C1 segment of cervical spinal cord (tissue), 14 donors: Measurements from ENCODE around the gene TIAM1.

ENCODE experiments used
- DNase-seq, 14 donors: peaks; one replicate each; lab custom pipeline; 2025; lab: John Stamatoyannopoulos, UW

TIAM1 gene

DNA sequence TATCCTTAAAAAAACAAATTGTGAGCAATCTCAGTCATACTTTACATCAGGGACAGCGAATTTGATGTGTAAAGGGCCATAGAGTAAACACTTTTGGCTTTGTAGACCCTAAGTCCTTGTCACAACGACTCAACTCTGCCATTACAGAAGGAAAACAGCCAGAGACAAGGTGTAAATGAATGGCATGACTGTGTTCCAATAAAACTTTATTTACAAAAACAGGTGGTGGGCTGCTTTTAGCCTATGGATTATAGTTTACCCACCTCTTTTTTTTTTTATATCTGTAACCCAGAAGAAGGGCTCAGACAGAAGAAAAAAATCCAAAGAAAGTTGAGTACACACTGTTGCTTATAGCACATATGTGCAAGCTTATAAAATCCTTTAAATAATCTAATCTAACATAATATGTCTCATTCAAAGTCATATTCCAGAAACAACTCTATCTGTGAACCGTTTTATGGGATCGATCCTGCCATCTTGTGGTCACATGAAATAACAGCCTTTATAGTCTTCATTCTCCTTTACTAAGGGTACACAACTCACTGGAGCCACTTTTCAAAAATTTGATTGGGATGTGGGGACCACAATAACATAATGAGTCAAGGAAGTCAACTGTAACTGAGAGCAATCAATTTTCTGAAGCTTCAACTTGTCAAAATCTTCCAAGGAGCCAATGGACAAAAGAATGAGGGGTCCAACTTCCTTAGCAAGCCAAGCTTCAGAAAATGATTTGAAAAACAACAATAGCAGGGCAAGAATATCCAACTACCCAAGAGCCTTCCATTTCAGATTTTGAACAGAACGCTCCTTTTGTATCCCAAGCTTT lies 163.6 kb downstream of the TIAM1 start:
- no peak for DNase-seq

DNA sequence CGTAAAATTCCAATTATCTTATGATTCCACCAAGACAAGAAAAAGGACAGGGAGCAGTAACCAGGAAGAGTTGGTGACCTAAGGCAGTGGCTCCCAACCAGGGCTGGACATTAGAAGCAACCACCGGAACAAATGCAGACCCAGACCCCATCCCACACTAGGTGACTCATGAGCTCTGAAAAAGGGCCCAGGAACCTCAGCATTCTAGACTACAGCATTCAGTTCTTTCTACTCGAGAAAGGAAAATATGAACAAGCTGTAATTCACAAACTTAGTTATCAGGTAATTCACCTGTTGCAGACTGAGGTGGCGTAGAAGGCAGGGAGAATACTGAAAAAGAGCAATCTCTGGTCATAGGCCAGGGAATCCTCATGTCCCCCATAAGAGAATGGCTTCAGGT lies 167.3 kb downstream of the TIAM1 start:
- DNase-seq = no peak

DNA sequence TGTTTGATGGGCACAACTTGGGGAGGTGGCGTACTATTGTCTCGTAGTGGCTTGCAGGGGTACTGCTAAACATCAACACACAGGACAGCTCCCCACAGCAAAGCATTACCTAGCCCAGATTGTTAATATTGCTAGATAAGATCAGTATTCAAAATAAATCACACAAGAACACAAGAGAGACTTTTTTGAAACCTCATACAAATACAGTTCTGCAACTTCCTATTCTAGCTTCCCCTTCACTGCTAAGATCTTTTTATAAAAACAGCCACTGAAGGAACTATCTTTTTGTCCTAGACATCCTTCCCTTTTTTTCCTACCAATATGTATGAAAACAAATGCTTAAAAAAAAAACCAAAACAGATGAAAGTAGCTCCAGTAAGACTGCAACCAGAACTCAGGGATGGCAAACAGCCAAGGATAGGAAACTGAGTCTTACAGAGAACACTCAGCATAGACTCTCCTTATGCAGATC lies 167.9 kb downstream of the TIAM1 start:
- DNase-seq = no peak

DNA sequence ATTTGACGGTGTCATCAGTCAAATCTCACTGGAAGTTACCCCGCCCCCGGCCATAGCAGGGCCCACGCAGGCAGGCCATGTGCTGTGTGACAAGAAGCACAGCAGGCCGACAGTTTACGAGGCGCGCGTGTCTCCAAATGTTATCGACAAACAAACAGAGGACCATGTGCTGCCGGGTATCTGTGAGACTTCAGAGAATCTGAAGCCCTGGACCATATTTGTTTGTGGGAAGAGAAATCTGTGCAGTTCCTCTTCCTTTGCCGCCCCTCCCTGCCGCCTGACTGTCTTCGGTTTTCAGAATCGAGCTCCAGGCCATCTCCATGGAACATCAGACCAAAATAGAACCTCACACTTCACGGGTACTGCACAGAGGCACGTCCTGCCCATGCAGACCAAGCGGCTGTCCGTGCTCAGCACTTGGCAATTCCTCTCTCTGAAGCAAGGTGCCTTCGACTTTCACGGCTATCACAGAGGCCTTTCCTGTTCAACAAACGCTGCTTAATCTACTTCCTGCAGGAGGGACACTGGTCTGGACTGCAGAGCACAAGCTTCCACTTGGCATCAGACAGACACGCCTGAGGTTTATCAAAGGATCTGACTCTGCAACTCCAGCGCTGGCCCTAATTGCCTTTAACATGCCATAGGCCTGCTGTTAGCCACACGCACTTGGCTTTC lies 170.0 kb downstream of the TIAM1 start:
- peak in 10 of 14 donors; percentile 22 to 76 (median 40) for DNase-seq

DNA sequence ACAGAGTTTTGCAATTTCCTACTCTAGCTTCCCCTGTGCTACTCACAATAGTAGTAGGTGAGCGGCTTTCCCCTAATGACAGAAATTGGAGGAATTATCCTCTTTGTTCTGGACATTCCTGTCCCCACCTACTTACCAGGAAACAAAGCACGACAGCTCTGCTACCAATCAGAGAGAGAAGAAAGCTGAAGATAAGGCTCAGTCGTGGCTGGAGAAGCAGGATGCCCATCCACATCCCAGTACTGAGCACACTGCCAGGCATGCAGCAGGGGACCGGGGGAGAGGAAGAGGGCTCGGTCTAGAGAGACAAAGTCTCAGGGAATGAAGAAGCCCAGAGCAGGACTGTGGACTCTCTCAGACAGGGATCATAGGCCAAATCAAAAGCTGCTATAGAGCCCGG lies 171.7 kb downstream of the TIAM1 start:
- no peak for DNase-seq

DNA sequence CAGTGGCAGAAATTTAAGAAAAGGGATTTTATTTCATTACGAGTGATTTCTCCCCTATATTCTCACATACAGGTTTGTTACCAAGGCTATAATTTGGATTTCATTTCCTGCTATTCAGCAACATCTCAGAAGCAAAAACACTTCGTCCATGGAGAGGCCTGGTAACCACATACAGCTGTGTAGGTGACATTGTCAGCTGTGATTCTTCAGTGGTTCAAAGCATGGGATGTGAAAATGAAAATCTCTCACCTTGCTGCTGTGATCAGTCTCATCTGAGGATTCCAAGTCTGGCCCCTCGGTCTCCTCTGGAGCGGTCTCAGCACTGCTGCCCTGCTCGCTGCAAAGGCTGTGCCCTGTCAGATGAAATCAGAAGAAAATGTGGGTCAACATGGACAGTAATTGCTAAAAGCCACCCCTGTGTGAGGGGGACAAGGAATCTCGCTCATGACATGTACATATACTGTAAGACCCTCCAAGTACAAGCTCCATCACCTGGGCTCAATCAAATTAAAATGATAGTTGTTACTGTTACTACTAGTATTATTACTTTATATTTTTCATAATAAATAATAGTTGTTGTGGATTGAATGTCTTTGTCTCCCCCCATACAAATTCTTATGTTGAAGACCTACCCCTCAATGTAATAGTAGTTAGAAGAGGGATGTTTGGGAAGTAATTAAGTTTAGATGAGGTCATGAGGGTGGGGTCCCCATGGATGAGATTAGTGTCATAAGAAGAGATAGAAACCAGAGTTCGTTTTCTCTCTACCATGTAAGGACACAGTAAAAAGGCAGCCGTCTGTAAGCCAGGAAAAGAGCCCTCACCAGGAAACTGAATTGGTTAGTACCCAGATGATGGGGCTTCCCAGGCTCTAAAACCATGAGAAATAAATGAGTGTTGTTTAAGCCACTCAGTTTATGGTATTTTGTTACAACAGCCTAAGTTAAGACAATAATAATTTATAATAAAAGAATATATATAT lies 179.1 kb downstream of the TIAM1 start:
- no peak for DNase-seq

DNA sequence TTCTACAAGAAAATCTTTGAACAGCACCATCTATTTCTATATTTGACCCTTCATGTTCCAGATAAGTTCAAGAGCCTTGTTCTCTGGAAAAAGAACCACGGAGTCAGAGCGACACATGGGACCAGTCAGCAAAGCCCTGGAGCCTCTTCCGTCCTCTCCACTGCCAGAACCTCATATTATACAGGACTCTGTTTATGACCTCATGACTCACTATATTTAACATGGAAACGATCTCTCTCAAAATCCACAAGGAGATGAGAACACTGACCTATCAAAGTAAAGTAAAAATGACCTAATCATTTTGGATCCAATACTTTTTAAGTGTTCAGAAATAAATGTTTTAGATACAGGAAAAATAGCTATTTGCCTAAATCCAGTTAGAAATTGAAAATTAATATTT lies 181.2 kb downstream of the TIAM1 start:
- no peak for DNase-seq

DNA sequence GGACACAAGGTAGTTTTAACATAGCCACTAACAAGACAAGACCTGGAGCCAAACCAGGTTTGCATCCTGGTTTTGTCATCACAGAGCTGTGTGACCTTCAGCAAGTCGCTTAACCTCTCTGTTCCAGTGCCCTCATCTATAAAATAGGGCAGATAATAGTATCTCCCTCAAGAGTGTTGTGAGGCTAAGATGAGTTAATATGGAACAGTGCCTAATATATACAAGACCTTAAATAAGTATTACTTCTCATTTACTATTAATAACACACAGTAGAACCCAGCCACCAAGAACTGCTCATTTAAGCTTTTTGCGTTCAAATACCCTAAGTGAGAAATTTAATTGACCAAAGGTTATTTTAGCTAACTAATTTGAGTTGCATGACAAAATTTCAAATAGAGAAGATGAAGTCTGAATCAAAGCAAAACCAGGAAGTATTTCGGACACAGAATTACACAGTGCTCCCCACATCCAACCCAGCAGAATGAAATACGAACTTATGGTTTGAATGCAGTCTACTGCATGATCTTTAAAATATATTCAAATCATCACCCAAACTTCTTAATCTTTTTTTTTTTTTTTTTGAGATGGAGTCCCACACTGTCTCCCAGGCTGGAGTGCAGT lies 181.9 kb downstream of the TIAM1 start:
- DNase-seq = no peak

DNA sequence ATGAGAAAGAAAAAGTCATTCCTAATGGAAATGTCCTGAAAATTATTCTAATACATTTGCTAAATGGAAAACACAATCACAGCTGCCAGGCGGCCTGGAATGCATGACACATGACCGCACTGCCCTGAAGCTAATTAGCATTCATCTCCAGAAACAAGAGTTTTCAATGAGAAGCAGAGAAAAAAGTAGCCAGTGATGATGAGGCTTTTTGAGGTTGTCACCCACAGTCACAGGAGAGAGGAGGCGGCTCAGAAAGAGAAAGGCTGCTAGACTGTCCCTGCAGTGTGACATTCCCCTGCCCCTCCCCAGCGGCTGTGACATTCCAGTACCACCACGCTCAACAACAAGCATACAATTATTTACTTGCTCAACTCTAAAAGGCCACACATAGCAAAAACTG lies 182.9 kb downstream of the TIAM1 start:
- DNase-seq = peak in 11 of 14 donors; percentile 28 to 74 (median 56)

DNA sequence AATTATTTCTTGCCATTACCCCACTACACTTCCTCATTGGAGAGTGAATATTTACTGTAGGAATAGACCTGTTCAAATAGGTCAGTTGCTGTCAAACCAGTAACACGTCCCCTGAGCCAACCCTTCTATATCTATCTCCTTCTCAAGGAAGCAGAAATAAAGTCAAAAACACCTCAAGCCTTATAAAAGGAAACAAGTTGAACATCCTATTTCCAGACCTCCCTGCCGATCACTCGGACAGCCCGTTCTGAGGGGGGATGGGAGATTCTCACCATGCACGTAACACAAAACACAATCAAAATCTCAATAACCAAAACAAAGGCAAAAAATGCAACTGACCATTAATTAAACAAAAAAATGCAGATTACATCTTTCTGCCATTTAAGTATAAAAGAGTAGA lies 184.3 kb downstream of the TIAM1 start:
- DNase-seq = no peak

DNA sequence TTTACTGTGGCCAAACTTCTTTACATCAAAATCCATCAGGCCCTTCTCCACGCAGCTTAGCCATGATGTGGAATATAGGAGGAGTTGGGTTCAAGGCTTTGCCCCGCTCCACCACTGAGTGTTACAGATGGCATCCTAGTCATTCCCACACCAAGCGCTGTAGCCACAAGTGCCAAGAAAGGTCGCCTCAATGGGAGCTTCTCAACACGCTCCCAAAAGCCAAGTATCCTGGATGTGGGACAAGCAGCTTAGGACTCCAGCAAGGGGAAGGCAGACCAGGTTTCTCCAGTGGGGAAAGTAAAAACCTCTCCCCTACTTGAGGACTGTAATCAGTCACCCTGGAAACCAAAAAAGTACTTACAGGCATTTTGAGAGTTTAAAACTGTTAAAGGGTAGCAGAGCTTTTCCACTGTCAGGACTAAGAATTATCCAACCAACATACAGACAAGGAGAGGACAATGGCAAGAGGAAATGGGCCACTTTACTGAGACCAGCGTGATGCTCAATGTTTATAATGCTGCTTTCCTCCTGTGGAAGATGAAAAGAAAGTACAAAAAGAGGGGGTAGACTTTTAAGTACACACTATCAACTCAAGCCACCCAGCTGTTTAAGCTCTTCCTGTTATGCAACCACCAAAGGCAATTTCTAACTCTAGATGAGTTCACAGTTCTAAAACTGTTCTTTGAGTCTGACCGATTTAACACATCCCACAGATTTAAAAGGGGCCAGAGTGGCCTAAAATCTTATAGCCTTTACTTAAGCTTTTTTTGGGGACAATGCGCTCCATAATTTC lies 185.1 kb downstream of the TIAM1 start:
- peak in 5 of 14 donors; percentile 11 to 50 (median 26) for DNase-seq

DNA sequence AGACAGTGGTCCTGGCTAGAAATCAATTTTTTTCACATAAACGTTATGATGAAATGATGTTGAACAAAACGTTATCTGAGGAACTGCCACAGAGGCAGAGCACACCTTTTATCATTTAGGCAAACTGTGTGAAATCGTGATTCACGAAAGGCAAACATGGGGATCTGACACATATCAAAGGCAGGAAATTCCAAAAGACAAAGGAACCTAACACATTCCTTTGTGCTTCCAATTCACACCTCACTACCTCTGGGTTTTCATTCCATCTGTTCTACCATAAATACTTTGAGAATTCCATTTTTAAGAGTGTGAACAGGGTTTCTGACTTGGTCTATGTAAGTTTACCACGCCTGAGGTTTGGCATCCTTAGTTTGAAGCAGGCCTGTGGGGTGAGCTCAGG lies 186.3 kb downstream of the TIAM1 start:
- no peak for DNase-seq

DNA sequence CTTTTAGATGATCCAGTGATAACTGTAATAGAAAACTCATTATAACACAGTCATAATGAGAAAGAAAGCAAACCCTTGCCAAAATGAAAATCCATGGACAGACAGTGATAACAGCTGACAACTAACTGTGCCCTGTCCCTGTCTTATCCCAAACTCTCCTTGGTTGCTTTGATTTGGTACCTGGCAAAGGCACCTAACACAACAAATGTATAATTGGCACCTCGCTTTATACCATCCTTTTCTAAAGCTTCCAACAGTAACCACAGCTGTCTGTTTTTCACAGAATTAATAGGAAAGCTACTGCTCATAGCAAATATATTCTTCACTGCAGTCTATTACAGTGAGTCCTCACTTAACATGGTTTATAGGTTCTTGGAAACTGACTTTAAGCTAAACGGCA lies 187.4 kb downstream of the TIAM1 start:
- DNase-seq = no peak

DNA sequence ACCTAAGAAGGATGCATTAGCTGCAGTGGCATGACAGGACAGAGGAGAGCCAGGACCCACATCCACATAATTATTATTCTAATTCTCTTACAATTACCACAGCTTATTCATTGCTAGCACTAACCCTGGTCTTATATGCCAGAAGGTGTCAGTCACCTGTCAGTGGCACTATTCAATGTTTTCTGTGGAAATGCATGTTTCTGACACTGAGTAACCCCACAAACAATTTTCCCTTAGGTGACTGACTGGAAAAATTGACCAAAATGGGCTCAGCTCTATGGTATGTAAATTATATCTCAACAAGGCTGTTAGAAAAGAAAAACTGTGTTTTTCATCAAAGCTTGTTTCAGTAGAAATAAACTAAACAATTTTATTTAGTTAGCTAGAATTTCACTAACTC lies 187.9 kb downstream of the TIAM1 start:
- no peak for DNase-seq

DNA sequence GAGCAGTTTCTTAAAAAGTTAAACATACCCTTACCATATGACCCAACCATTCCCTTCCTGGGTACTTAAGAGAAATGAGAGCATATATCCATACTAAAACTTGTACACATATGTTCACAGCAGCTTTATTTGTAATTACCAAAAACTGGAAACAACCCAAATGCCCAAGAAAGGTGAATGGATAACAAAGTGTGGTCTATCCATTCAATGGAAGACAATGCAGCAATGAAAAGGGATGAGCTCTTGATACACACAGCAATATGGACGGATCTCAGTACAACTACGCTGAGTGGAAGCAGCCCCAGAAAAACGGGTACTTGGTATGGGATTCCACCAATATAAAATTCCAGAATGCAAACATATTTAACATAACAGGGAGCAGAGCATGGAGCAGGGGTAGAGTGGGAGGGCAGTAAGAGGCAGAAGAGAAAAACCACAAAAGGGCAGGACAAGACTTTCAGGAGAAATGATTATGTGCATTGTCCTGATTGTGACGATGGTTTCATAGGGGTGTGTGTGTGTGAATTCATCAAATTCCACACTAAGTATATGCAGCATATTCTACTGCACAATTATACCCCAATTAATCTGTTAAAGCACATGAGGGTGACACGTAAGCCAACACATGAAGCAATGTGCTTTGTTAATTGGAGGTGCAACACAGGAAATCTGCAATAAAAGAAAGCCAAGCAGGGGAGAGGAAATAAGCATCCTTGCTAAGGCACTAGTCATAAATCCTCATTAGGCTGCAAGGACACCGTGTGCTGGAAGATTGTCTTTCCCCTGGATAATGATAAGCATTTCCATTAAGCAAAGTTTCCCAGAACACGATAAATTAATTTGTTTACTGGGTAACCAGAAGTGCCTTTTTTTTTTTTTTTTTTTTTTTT lies 192.7 kb downstream of the TIAM1 start:
- no peak for DNase-seq

DNA sequence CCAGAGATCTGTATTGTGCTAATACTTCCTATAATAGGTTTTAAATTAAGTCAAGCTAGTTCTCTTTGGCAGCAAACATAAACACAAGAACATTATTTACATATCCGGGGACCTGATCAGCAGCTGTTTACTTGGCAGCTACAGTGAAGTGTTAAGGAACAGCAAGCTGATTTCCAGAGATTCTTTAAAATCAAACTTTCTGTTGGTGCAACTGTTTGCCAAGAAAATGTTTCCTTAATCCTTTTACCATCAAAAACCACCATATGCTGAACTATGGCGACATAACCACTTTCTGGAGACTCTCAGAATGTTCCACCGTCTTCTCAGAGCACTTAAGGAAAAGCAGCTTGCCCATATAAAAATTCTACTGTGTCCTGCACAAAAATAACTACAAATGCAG lies 198.8 kb downstream of the TIAM1 start:
- DNase-seq = no peak

DNA sequence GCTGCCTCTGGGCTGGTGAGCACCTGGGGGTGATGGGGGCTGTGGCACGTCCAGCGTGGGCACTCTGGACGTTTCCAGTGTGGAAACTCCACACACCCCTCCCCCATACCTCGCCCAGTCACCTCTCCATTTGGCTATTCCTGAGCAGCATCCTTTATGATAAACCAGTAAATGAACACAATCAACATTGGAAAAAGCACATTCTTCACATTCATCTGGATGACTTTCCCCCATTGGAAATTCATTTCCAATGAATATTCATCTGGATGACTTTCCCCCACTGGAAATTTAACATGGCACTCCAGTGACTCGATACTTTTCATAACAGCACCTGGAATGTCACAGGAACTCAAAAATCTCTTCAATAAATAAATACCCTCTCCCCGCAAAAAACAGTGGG lies 201.0 kb downstream of the TIAM1 start:
- DNase-seq = no peak

DNA sequence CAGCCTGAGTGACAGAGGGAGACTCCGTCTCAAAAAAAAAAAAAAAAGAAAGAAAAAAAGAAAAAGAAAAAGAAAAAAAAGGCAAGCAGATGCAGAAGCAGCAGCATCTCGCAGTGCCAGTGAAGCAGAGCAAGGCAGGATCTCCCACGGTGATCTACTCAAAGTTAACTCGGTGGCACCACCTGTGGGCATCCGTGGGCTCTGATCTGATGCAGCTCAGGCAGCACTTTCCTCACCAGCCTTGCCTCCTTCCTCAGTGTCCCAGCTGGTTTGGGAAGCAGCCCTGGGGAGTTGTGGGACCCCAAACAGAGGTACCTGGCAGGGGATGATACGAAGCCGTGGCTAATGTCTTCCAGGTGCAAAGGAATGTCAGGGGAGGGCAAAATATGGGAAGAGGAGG lies 201.5 kb downstream of the TIAM1 start:
- DNase-seq = no peak

DNA sequence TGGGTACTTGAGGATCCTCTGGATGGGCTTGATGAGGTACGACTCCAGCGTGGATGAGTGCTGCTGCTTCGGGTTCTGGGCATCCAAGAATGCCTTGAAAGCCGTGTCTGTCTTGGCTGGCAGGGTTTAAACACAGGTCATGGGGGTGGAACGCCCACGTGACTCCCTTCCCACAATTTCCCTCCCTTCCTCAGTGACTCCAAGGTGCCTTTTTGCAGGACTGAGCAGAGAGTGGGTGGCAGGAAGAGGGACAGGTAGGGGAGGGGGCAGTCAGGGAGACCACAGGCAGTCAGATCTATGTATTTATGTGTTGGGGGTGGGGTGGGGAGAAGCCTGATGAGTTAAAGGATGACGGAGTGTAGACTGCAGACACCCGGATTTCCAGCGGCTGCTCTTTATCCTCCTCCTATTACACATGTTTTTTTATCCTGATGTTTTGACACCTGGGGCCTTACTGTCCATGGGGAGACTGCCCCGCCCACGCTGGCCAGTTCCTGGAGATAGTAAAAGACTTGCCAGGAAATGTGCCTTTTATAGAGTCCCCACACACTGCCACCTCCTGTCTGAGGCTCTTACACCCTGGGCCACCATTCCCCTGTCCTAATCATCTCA lies 202.6 kb downstream of the TIAM1 start:
- DNase-seq = no peak
